Heart left ventricle (tissue), 16 donors: ENCODE results near the gene BCL11A. TPM values are rescaled to one million over a fixed set of nuclear protein-coding genes. Genes with fewer than 3 reads are reported as not detected.

Experiments
- ATAC-seq, 4 donors: fragments of 200-7000 bp; cut with Tn5 transposase; one replicate each; pipeline ENCODE4 v1.9.1; 2020 to 2022; ENCODE audit warnings: moderate library complexity in 4 of 4, mild to moderate bottlenecking in 3 of 4, moderate number of reproducible peaks in 1 of 4
- DNase-seq, 5 donors: peaks; one replicate each; pipeline ENCODE4 v3.0.0-alpha.2; 2020
- H3K27ac ChIP-seq, 12 donors: fragments of 200-600 bp; sonication (generic) in 4 of 12; one replicate each; pipeline versions ENCODE4 v1.5.0 to v1.8.0; 2016 to 2022; ENCODE audit warnings: mild to moderate bottlenecking in 2 of 12
- H3K27me3 ChIP-seq, 9 donors: fragments of 200-600 bp; sonication (generic) in 2 of 9; one replicate each; pipeline versions ENCODE4 v1.5.1 to v1.8.0; 2016 to 2022; ENCODE audit warnings: mild to moderate bottlenecking in 3 of 9
- H3K36me3 ChIP-seq, 9 donors: fragments of 200-600 bp; sonication (generic) in 2 of 9; one replicate each; pipeline versions ENCODE4 v1.5.0 to v1.8.0; 2018 to 2022; ENCODE audit warnings: mild to moderate bottlenecking in 2 of 9
- H3K4me1 ChIP-seq, 12 donors: fragments of 200-600 bp; sonication (generic) in 4 of 12; one replicate each; pipeline versions ENCODE4 v1.5.0 to v1.8.0; 2016 to 2022; ENCODE audit warnings: mild to moderate bottlenecking in 3 of 12
- H3K4me3 ChIP-seq, 12 donors: fragments of 200-600 bp; sonication (generic) in 4 of 12; one replicate each; pipeline versions ENCODE4 v1.5.0 to v1.8.0; 2017 to 2022; ENCODE audit warnings: mild to moderate bottlenecking in 9 of 12, moderate library complexity in 4 of 12
- H3K9me3 ChIP-seq, 12 donors: fragments of 200-600 bp; sonication (generic) in 4 of 12; one replicate each; pipeline versions ENCODE4 v1.5.0 to v1.8.0; 2016 to 2022; ENCODE audit warnings: mild to moderate bottlenecking in 1 of 12
- CTCF ChIP-seq, 12 donors: fragments of 200-600 bp; sonication (generic) in 4 of 12; IDR thresholded peaks; one replicate each; pipeline versions ENCODE4 v1.5.0 to v1.8.0; 2018 to 2022; ENCODE audit warnings: antibody characterized with exemption in 12 of 12, mild to moderate bottlenecking in 5 of 12
- POLR2A ChIP-seq, 2 donors: fragments of 450-650 bp; IDR thresholded peaks; one replicate each; pipeline ENCODE4 v1.6.1; 2017; ENCODE audit warnings: antibody characterized with exemption in 2 of 2, mild to moderate bottlenecking in 2 of 2, moderate library complexity in 2 of 2
- WGBS, 4 donors: extraction: QIAGEN DNeasy Blood & Tissue Kit in 2 of 4; methylation state at CpG; one replicate each; pipeline versions ENCODE4 v1.1.5 to v1.1.7; 2013 to 2018; 5-methylcytosine and 5-hydroxymethylcytosine counted together
- intact Hi-C, 10 donors: fragments of 100-400 bp; cut with DNase I; formaldehyde crosslinking; loops; one replicate each; pipeline versions ENCODE4 v1.11.1 to v1.14.2; 2022
- polyA plus RNA-seq, 2 donors: library from polyadenylated mRNA; stranded (reverse); fragments of 200-250 nt; gene quantifications; one replicate each; pipeline ENCODE4 v1.2.3, GENCODE V29; 2013
- total RNA-seq, 9 donors: library from RNA; depleted of rRNA in 2 of 9; stranded (reverse); fragments of >200 nt in 2 of 9; fragmentation: NEBNext Ultra II Directional in 3 of 9; extraction: Animal tissue kit (Norgen Biotek cat#: 25700) in 3 of 9; gene quantifications; one replicate each; pipeline versions ENCODE4 v1.1.0 to v1.2.4, GENCODE V29; 2016 to 2023
- donor health status: ischemic (EF 13 %, LVEDD 7.1; RV severe dilation, severe dysfunction).
- donor health status: healthy with polysubstance abuse.
- donor health status: DM: no; HTN: yes; CAD: no.
- donor health status: DM: no; HTN: no; CAD: no.
- donor health status: ischemic (EF 25% LVEDD 6.9; RV normal size, moderate dysfunction).
- donor health status: ischemic (EF 25% LVEDD 5.7; RV mildly dilated, moderate dysfunction).
- donor health status: healthy.
- donor health status: DM: yes; HTN: yes; CAD: no.
- donor health status: ischemic (EF 35%, LVEDD 5.7; RV mildly dilated, moderate dysfunction).
- donor health status: nonischemic (EF 11% LVEDD 7.7; RV severe dilation, severe dysfunction).
- donor health status: DM: yes; HTN: yes; CAD: no.
- donor health status: PGD.
- donor health status: ischemic (EF 29% LVEDD 5.4; RV normal size, mild dysfunction).
- donor health status: nonischemic (EF 23%, LVEDD 6.1; RV moderate dilation, normal function).

BCL11A gene
- total and polyA plus RNA-seq, 11 donors, result 5.6 to 31.9 (median 20.2) TPM

GRCh38 chr2:60560734-60561644 is 7.5 kb upstream of the BCL11A start:
- no peaks in the 10 kb centered on the region for H3K36me3 ChIP-seq
- WGBS, 4 donors, result 66 to 82% (median 74%) methylated on average over 5 of the region's 5 CpGs
- no peaks in the 10 kb centered on the region for H3K9me3 ChIP-seq
- ATAC-seq (peak in 2 of 4 donors; percentile 50 to 64), DNase-seq (no peak)
- TF ChIP-seq POLR2A (IDR thresholded peaks at IDR 0.05) (no peak), CTCF (IDR thresholded peaks at IDR 0.05) (peak; percentile 26 to 53 (median 37))
- H3K27ac ChIP-seq, result no peak overlapping the region
- peaks cover 0 to 77% (median 18%) of the 10 kb centered on the region in 9 donors for H3K27me3 ChIP-seq
- peaks cover 0 to 16% (median 0%) of the 10 kb centered on the region in 12 donors for H3K4me1 ChIP-seq
- H3K4me3 ChIP-seq, result no peak overlapping the region
- intact Hi-C loops, result loop anchor here in 2 of 10 donors (5.0 to 10.0 kb wide), 4 partner anchors 111 to 1986 kb away; no protein-coding TSS in a partner anchor

- no peaks in the 10 kb centered on the region for H3K36me3 ChIP-seq
Measured at GRCh38 chr2:60559880-60560279, 6.4 kb upstream of the BCL11A start.

GRCh38 chr2:60558536-60558935 is 5.1 kb upstream of the BCL11A start:
- no peaks in the 10 kb centered on the region for H3K36me3 ChIP-seq
- DNase-seq, result no peak
- H3K9me3 ChIP-seq, result no peaks in the 10 kb centered on the region
- no peak for TF ChIP-seq POLR2A (IDR thresholded peaks at IDR 0.05)
- TF ChIP-seq CTCF (IDR thresholded peaks at IDR 0.05), result no peak
- H3K4me3 ChIP-seq, result no peak overlapping the region
- WGBS, 4 donors, result 75 to 81% (median 79%) methylated on average over 2 of the region's 2 CpGs
- H3K27me3 ChIP-seq, result peaks cover 0 to 77% (median 27%) of the 10 kb centered on the region in 9 donors
- no peak for ATAC-seq
- peaks cover 0 to 36% (median 13%) of the 10 kb centered on the region in 12 donors for H3K4me1 ChIP-seq
- intact Hi-C loops, result loop anchor here in 6 of 10 donors (10.0 kb wide), 4 partner anchors 224 to 1534 kb away; no protein-coding TSS in a partner anchor
- H3K27ac ChIP-seq, result no peak overlapping the region

More at GRCh38 chr2:60559880-60560279, 6.4 kb upstream of the BCL11A start:
- intact Hi-C loops, result loop anchor here in 7 of 10 donors (5.0 to 10.0 kb wide), 7 partner anchors 112 to 1985 kb away; no protein-coding TSS in a partner anchor
- WGBS, 4 donors, result 74 to 88% (median 81%) methylated on average over 1 of the region's 1 CpG
- ATAC-seq (no peak), DNase-seq (no peak)
- no peak for TF ChIP-seq POLR2A (IDR thresholded peaks at IDR 0.05)
- no peak for TF ChIP-seq CTCF (IDR thresholded peaks at IDR 0.05)
- peaks cover 0 to 25% (median 5%) of the 10 kb centered on the region in 12 donors for H3K4me1 ChIP-seq
- H3K27me3 ChIP-seq, result peaks cover 5 to 77% (median 21%) of the 10 kb centered on the region in 9 donors
- no peak overlapping the region for H3K27ac ChIP-seq
- no peak overlapping the region for H3K4me3 ChIP-seq
- H3K9me3 ChIP-seq, result no peaks in the 10 kb centered on the region

GRCh38 chr2:60557486-60557864 is 4.0 kb upstream of the BCL11A start:
- DNase-seq (no peak), ATAC-seq (no peak)
- intact Hi-C loops, result loop anchor here in 6 of 10 donors (10.0 kb wide), 4 partner anchors 223 to 1533 kb away; no protein-coding TSS in a partner anchor
- Histone ChIP-seq H3K4me3 (peak overlapping the region in 1 of 12 donors; percentile 39), H3K27ac (no peak overlapping the region), H3K4me1 (peaks cover 0 to 43% (median 14%) of the 10 kb centered on the region in 12 donors), H3K9me3 (no peaks in the 10 kb centered on the region), H3K27me3 (peaks cover under 1 to 78% (median 36%) of the 10 kb centered on the region in 9 donors), H3K36me3 (no peaks in the 10 kb centered on the region)
- no peak for TF ChIP-seq CTCF (IDR thresholded peaks at IDR 0.05)
- TF ChIP-seq POLR2A (IDR thresholded peaks at IDR 0.05), result no peak
- WGBS, 4 donors, result 29 to 31% (median 30%) methylated on average over 12 of the region's 12 CpGs
